Measurements from ENCODE around the gene OR6J1. TPM values are rescaled to one million over a fixed set of nuclear protein-coding genes. Genes with fewer than 3 reads are reported as not detected.
A peak's percentile ranks its signal among the peaks of the same experiment; 100 is the strongest.

OR6J1 gene
- total and polyA plus RNA-seq, 2 of the 13 experiments (the other 11 are each of a cell fraction or from before 2014, with no cell fraction given), result not detected

DNA sequence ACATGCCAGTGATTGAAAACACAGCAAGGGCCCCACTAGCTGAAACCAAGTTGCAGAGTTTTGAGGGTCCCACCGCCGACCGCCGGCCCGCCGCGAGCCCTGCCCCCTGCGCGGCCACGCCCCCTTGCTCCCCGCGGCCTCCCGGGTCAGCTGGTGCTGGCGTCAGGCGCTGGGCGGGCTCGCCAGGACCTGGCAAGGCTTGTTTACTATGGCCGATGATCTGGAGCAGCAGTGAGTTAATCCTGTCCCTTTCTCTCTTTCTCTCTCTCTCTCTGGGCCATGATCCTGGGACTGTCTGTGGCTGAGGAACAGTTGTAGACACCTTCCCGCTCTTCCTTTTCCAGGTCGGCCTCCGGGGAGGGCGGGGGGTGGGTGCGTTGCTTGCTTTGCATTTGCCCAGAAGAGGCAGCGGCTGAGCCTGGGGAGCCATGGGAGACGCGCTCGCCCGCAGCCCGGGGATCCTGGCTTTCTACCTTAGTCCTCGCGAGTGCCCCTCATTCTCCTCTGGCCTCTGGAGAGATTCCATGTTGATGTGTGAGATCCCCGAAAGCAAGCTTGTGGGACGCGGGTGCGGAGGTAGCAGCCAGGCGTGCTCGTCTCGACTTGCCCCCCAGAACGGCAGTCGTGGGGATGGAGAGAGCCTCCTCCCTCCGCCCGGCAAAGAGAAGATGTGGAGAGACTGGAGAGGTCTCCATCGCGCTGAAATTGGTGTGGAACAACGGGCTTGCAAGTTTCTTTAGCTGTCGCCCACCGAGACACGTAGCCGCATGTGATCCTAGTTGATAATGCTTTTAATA is 45.9 kb downstream of the OR6J1 start, which contains the start of gene ABHD4 (continued):
- TF ChIP-seq, protein P1, sequence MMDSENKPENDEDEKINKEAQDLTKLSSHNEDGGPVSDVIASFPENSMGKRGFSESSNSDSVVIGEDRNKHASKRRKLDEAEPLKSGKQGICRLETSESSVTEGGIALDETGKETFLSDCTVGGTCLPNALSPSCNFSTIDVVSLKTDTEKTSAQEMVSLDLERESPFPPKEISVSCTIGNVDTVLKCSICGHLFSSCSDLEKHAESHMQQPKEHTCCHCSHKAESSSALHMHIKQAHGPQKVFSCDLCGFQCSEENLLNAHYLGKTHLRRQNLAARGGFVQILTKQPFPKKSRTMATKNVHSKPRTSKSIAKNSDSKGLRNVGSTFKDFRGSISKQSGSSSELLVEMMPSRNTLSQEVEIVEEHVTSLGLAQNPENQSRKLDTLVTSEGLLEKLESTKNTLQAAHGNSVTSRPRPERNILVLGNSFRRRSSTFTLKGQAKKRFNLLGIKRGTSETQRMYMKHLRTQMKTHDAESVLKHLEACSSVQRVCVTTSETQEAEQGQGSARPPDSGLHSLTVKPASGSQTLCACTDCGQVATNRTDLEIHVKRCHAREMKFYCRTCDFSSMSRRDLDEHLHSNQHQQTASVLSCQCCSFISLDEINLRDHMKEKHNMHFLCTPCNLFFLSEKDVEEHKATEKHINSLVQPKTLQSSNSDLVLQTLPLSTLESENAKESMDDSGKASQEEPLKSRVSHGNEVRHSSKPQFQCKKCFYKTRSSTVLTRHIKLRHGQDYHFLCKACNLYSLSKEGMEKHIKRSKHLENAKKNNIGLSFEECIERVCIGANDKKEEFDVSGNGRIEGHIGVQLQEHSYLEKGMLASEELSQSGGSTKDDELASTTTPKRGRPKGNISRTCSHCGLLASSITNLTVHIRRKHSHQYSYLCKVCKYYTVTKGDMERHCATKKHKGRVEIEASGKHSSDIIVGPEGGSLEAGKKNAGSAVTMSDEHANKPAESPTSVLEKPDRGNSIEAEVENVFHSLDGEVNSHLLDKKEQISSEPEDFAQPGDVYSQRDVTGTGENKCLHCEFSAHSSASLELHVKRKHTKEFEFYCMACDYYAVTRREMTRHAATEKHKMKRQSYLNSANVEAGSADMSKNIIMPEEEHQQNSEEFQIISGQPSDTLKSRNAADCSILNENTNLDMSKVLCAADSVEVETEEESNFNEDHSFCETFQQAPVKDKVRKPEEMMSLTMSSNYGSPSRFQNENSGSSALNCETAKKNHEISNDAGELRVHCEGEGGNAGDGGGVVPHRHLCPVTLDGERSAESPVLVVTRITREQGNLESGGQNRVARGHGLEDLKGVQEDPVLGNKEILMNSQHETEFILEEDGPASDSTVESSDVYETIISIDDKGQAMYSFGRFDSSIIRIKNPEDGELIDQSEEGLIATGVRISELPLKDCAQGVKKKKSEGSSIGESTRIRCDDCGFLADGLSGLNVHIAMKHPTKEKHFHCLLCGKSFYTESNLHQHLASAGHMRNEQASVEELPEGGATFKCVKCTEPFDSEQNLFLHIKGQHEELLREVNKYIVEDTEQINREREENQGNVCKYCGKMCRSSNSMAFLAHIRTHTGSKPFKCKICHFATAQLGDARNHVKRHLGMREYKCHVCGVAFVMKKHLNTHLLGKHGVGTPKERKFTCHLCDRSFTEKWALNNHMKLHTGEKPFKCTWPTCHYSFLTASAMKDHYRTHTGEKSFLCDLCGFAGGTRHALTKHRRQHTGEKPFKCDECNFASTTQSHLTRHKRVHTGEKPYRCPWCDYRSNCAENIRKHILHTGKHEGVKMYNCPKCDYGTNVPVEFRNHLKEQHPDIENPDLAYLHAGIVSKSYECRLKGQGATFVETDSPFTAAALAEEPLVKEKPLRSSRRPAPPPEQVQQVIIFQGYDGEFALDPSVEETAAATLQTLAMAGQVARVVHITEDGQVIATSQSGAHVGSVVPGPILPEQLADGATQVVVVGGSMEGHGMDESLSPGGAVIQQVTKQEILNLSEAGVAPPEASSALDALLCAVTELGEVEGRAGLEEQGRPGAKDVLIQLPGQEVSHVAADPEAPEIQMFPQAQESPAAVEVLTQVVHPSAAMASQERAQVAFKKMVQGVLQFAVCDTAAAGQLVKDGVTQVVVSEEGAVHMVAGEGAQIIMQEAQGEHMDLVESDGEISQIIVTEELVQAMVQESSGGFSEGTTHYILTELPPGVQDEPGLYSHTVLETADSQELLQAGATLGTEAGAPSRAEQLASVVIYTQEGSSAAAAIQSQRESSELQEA (CRISPR knock-in tag; IDR thresholded peaks at IDR 0.05; ENCODE audit: not compliant biosample characterization), result peak; percentile 87
- TF ChIP-seq ZNF839 (CRISPR knock-in tag; IDR thresholded peaks at IDR 0.05; ENCODE audit: borderline replicate concordance), result peak; percentile 79; the same call in 1 of the 2 replicates
- peak; percentile 16 for TF ChIP-seq YEATS2 (CRISPR knock-in tag; IDR thresholded peaks at IDR 0.05; ENCODE audit: borderline replicate concordance)
- TF ChIP-seq ZFAT (CRISPR knock-in tag; conservative IDR thresholded peaks at IDR 0.05), result no peak
- TF ChIP-seq ZNF788 (CRISPR knock-in tag; IDR thresholded peaks at IDR 0.05; ENCODE audit: borderline replicate concordance), result peak; percentile 93
- TF ChIP-seq ZNF124 (CRISPR knock-in tag; IDR thresholded peaks at IDR 0.05), result 0 out of 2 replicates have a peak, but pooled peaks have one; percentile 54
- TF ChIP-seq, protein P2, sequence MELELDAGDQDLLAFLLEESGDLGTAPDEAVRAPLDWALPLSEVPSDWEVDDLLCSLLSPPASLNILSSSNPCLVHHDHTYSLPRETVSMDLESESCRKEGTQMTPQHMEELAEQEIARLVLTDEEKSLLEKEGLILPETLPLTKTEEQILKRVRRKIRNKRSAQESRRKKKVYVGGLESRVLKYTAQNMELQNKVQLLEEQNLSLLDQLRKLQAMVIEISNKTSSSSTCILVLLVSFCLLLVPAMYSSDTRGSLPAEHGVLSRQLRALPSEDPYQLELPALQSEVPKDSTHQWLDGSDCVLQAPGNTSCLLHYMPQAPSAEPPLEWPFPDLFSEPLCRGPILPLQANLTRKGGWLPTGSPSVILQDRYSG (CRISPR knock-in tag; IDR thresholded peaks at IDR 0.05), result 0 out of 2 replicates have a peak, but pooled peaks have one; percentile 9
- TF ChIP-seq, protein P3, sequence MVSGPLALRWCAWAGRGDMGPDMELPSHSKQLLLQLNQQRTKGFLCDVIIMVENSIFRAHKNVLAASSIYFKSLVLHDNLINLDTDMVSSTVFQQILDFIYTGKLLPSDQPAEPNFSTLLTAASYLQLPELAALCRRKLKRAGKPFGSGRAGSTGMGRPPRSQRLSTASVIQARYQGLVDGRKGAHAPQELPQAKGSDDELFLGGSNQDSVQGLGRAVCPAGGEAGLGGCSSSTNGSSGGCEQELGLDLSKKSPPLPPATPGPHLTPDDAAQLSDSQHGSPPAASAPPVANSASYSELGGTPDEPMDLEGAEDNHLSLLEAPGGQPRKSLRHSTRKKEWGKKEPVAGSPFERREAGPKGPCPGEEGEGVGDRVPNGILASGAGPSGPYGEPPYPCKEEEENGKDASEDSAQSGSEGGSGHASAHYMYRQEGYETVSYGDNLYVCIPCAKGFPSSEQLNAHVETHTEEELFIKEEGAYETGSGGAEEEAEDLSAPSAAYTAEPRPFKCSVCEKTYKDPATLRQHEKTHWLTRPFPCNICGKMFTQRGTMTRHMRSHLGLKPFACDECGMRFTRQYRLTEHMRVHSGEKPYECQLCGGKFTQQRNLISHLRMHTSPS (CRISPR knock-in tag; IDR thresholded peaks at IDR 0.05; ENCODE audit: low read depth), result peak; percentile 60
- peak; percentile 96 for TF ChIP-seq ZNF761 (CRISPR knock-in tag; conservative IDR thresholded peaks at IDR 0.05)
- TF ChIP-seq CC2D1A (CRISPR knock-in tag; IDR thresholded peaks at IDR 0.05), result no peak
- TF ChIP-seq, protein P4, sequence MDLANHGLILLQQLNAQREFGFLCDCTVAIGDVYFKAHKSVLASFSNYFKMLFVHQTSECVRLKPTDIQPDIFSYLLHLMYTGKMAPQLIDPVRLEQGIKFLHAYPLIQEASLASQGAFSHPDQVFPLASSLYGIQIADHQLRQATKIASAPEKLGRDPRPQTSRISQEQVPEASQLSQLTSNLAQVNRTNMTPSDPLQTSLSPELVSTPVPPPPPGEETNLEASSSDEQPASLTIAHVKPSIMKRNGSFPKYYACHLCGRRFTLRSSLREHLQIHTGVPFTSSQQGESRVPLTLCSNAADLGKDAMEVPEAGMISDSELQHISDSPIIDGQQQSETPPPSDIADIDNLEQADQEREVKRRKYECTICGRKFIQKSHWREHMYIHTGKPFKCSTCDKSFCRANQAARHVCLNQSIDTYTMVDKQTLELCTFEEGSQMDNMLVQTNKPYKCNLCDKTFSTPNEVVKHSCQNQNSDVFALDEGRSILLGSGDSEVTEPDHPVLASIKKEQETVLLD (CRISPR knock-in tag; IDR thresholded peaks at IDR 0.05; ENCODE audit: low read depth), result peak; percentile 53
- TF ChIP-seq HES4 (CRISPR knock-in tag; IDR thresholded peaks at IDR 0.05; ENCODE audit: borderline replicate concordance), result peak; percentile 79
- TF ChIP-seq ZNF570 (CRISPR knock-in tag; IDR thresholded peaks at IDR 0.05; ENCODE audit: borderline replicate concordance), result no peak
- TF ChIP-seq FOXA3 (CRISPR knock-in tag; IDR thresholded peaks at IDR 0.05), result peak; percentile 96
- TF ChIP-seq ZNF674 (CRISPR knock-in tag; IDR thresholded peaks at IDR 0.05; ENCODE audit: low read depth), result no peak
